Activated T-helper 1 cell treated with anti-CD3 and anti-CD28 coated beads, Interleukin-12 subunit alpha, Interleukin-12 subunit beta, Interleukin-2, Interleukin-4 antibody, amounts not matched to agents 30 ng/mL and 10 ng/mL and 1 ng/mL, durations not matched to agents 14 hours and 24 hours and 36 hours (primary cell): Measurements from ENCODE around the gene DKKL1. TPM values are rescaled to one million over a fixed set of nuclear protein-coding genes. Genes with fewer than 3 reads are reported as not detected.

Experiments used
- total RNA-seq: library from RNA; stranded (reverse); gene quantifications from 2 replicates; pipeline ENCODE4 v1.2.3, GENCODE V29; 2022

DKKL1 gene
- total RNA-seq, 1 donor from 2014 or later = not detected

Other genes with a start within 250 kb of the DKKL1 start
- gene LIN7B, start 249.5 kb upstream of the DKKL1 start, total RNA-seq = 4.9 and 7.8 TPM in 2 replicates
- gene C19orf73, start 244.7 kb upstream of the DKKL1 start, total RNA-seq = 2.6 and 2.9 TPM in 2 replicates
- 5.0 TPM in 2 replicates for gene PPFIA3, start 244.3 kb upstream of the DKKL1 start, total RNA-seq
- not detected in 2 replicates for gene HRC, start 208.5 kb upstream of the DKKL1 start, total RNA-seq
- 1.4 and 2.0 TPM in 2 replicates for gene TRPM4, start 206.1 kb upstream of the DKKL1 start, total RNA-seq
- 0.44 and 1.5 TPM in 2 replicates for gene SLC6A16, start 38.7 kb upstream of the DKKL1 start, total RNA-seq
- gene CD37, start 28.5 kb upstream of the DKKL1 start, total RNA-seq = 129 and 138 TPM in 2 replicates
- not detected in 2 replicates for gene TEAD2, start 1.5 kb upstream of the DKKL1 start, total RNA-seq
- gene KASH5, start 24.4 kb downstream of the DKKL1 start, total RNA-seq = 0.15 TPM in 1 of 2 replicates, not detected in the other
- gene PTH2, start 59.6 kb downstream of the DKKL1 start, total RNA-seq = not detected in 2 replicates
- not detected in 2 replicates for gene GFY, start 61.5 kb downstream of the DKKL1 start, total RNA-seq
- 0.16 TPM in 1 of 2 replicates, not detected in the other for gene SLC17A7, start 77.7 kb downstream of the DKKL1 start, total RNA-seq
- 124 and 126 TPM in 2 replicates for gene PIH1D1, start 87.9 kb downstream of the DKKL1 start, total RNA-seq
- gene ALDH16A1, start 89.3 kb downstream of the DKKL1 start, total RNA-seq = 23.1 and 24.5 TPM in 2 replicates
- 58.4 and 65.4 TPM in 2 replicates for gene FLT3LG, start 110.3 kb downstream of the DKKL1 start, total RNA-seq
- gene RPL13A, start 123.7 kb downstream of the DKKL1 start, total RNA-seq = 2,876 and 2,988 TPM in 2 replicates
- 1,890 and 1,927 TPM in 2 replicates for gene RPS11, start 132.6 kb downstream of the DKKL1 start, total RNA-seq
- gene FCGRT, start 148.8 kb downstream of the DKKL1 start, total RNA-seq = 0.88 and 1.1 TPM in 2 replicates
- 2.0 and 2.1 TPM in 2 replicates for gene RCN3, start 164.1 kb downstream of the DKKL1 start, total RNA-seq
- gene NOSIP, start 216.7 kb downstream of the DKKL1 start, total RNA-seq = 72.1 and 77.5 TPM in 2 replicates
- gene PRRG2, start 217.4 kb downstream of the DKKL1 start, total RNA-seq = 0.59 and 1.2 TPM in 2 replicates
- 32.3 and 34.2 TPM in 2 replicates for gene PRR12, start 227.3 kb downstream of the DKKL1 start, total RNA-seq